GM19438 (cell line): ENCODE results near the gene RAB11B.
A peak's percentile ranks its signal among the peaks of the same experiment; 100 is the strongest.
"Not testable (repeated sequence)": the region's sequence is repeated elsewhere in the genome, so short reads cannot be mapped to it uniquely, and the experiment has no call there.

Experiments used
- ATAC-seq: cut with Tn5 transposase; IDR thresholded peaks from one replicate; pipeline ENCODE4 v1.9.1; 2021; ENCODE audit warnings: low read depth; ENCODE audit not compliant: unreplicated experiment

Gene RAB11B

DNA sequence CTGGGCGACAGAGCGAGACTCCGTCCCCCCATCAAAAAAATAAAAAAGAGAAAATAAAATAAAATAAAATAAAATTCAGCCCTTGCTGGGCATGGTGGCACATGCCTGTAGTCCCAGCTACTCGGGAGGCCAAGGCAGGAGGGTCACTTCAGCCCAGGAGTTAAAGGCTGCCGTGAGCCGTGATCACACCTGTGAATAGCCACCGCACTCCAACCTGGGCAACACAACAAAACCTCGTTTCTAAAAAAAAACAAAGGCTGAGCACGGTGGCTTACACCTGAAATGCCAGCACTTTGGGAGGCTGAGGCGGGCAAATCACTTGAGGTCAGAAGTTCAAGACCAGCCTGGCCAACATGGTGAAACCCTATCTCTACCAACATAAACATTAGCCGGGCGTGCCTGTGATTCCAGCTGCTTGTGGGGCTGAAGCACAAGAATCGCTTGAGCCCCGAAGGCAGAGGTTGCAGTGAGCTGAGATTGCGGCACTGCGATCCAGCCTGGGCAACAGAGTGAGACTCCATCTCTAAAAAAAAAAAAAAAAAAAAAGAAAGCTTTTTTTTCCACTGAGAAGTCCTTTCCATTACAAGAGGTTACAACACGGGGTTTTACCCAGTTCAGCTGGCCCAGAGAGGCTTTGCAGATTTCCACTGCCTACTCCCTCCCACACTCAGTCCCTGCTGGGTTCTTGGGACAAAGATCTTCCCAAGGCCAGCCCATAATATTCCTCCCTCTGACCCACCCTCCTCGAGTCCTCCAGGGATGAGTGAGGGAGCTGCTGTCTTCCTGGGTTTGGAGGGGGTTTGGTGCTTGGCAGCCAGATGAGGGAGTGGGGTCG, 19.8 kb upstream of the RAB11B start:
- no peak for ATAC-seq

DNA sequence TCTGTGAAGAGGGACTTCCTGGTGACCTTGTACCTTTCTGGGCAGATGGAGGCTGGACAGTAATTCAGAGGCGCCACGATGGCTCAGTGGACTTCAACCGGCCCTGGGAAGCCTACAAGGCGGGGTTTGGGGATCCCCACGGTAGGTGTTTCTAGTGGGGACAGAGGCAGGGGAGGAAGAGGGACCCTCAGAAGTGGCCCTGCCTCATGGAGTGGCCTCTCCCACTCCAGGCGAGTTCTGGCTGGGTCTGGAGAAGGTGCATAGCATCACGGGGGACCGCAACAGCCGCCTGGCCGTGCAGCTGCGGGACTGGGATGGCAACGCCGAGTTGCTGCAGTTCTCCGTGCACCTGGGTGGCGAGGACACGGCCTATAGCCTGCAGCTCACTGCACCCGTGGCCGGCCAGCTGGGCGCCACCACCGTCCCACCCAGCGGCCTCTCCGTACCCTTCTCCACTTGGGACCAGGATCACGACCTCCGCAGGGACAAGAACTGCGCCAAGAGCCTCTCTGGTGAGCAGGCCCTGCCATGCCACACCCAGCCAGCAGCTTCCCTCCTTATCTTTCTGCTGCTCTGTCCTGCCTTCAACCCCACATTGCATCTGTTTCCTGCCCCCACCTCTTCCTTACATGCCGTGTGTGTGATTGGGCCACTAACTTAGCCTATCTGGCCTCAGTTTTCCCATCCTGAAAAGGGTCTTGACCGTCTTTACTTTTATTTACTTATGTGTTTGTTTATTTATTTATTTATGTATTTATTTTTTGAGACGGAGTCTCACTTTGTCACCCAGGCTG, 19.0 kb upstream of the RAB11B start:
- no peak for ATAC-seq

- ATAC-seq: no peak
These were observed 16.0 kb upstream of the RAB11B start for GRCh38 chr19:8373867-8374813.

- not testable (repeated sequence) for ATAC-seq
These were observed 14.4 kb upstream of the RAB11B start for GRCh38 chr19:8375766-8376165.

DNA sequence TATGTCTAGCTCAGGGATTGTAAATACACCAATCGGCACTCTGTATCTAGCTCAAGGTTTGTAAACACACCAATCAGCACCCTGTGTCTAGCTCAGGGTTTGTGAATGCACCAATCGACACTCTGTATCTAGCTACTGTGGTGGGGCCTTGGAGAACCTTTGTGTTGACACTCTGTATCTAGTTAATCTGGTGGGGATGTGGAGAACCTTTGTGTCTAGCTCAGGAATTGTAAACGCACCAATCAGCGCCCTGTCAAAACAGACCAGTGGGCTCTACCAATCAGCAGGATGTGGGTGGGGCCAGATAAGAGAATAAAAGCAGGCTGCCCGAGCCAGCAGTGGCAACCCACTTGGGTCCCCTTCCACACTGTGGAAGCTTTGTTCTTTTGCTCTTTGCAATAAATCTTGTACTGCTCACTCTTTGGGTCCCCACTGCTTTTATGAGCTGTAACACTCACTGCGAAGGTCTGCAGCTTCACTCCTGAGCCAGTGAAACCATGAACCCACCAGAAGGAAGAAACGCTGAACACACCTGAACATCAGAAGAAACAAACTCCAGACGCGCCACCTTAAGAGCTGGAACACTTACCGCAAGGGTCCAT, 13.7 kb upstream of the RAB11B start:
- ATAC-seq: not testable (repeated sequence)

- ATAC-seq: no peak
These were observed 12.6 kb upstream of the RAB11B start for GRCh38 chr19:8377598-8377997.

- ATAC-seq: not testable (repeated sequence)
These were observed 10.8 kb upstream of the RAB11B start for GRCh38 chr19:8379156-8379891.

GRCh38 chr19:8384569-8384968, 5.6 kb upstream of the RAB11B start:
- ATAC-seq: not testable (repeated sequence)

GRCh38 chr19:8385103-8385502, 5.1 kb upstream of the RAB11B start:
- not testable (repeated sequence) for ATAC-seq

DNA sequence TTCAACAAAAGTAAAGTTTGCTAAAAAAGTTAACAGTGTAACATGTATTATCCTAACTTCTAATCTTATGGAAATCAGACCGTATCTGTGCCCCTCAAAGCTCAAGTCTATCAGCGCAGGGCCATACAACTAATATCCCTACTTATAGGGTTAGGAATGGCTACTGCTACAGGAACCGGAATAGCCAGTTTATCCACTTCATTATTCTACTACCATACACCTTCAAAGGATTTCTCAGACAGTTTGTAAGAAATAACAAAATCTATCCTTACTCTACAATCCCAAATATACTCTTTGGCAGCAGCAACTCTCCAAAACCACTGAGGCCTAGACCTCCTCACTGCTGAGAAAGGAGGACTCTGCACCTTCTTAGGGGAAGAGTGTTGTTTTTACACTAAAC, 4.6 kb upstream of the RAB11B start:
- ATAC-seq: not testable (repeated sequence)

DNA sequence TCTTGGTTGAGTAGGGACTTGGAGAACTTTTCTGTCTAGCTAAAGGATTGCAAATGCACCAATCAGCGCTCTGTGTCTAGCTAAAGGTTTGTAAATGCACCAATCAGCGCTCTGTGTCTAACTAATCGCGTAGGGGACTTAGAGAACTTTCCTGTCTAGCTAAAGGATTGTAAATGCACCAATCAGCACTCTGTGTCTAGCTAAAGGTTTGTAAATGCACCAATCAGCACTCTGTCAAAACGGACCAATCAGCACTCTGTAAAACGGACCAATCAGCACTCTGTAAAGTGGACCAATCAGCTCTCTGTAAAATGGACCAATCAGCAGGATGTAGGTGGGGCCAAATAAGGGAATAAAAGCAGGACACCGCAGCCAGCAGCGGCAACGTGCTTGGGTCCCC, 3.7 kb upstream of the RAB11B start:
- ATAC-seq: not testable (repeated sequence)

- no peak for ATAC-seq
These were observed 3.2 kb upstream of the RAB11B start for GRCh38 chr19:8386990-8387389.

DNA sequence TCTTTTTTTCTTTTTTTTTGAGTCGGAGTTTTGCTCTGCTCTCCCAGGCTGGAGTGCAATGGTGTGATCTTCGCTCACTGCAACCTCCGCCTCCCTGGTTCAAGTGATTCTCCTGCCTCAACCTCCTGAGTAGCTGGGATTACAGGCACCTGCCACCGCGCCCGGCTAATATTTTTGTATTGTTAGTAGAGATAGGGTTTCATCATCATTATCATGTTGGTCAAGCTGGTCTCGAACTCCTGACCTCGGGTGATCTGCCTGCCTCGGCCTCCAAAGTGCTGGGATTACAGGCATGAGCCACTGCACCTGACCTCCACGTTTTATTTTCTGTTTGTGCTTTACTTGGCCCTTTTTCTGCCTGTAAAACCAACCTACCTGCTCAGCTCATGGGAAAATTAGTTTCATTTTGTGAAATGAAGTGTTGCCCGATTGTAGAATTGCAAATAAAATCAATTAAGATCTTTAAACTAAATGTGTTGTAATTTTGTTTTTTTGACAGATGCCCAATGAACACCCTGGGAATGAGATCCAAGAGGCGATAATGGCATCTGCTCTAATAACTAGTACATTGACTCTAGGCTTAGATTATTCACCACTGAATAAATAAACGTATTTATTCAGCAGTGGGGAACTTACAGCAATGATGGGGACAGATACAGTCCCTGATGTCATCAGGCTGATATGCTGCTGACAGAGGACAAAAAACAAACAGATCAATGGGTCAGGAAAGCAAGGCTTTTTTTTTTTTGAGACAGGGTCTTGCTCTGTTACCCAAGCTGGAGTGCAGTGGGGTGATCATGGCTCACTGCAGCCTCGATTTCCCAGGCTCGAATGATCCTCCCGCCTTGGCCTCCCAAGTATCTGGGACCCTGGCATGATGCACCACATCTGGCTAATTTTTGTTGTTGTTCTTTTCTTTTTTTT, 2.2 kb upstream of the RAB11B start:
- no peak for ATAC-seq

DNA sequence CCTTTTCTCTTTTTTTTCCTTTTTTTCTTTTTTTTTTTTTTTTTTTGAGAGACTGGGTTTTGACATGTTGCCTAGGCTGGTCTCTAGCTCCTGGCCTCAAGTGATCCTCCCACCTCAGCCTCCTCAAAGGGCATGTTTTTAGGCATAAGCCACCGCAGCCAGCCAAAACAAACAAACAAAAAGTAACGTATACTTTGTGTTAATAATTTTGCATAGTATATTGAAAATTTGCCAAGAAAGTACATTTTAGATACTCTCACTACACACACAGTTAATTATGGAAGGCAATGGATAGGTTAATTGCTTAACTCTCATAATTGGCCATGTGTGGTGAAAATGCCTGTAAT, 1.6 kb upstream of the RAB11B start:
- no peak for ATAC-seq

GRCh38 chr19:8390617-8390981, 439 bp downstream of the RAB11B start:
- peak; percentile 45 for ATAC-seq

DNA sequence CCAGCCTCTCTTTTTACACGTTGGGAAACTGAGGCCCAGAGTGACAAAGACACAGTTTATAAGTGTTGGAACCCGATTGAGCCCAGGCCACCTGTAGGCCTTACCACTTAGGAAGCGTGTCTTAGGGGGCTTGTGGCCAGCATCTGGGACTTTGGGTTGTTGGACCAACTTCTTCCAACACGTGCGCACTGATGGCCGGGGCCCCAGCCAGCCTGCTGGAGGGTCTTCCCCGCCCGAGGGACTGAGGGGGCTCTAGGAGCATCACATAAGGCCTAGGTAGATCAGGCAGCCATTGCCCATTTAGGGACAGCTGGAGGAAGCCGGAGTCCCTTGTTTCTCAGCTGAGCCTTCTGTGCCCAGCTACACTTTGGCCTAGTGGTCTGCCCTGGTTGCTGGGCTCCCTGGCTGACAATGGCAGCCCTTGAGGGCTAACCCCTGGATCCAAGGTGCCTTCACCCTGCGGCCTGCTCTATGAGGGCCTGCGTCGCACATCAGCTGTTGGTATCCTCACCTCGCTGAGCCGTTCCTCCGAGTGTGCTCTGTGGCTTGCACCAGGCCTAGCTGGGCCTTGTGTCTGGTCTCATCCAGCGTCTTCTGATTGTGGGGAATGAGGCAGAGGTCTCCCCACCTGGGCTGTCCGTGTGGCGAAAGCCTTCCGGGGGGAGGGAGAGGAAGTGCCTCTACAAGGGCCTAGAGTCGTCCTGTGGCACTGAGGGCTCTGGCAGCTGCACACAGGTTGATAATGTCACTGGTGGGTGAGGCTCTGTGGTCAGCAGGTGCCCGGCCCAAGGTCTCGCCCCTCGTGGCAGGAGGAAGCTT, 1.2 kb downstream of the RAB11B start:
- ATAC-seq: no peak

- no peak for ATAC-seq
These were observed 1.9 kb downstream of the RAB11B start for GRCh38 chr19:8392017-8392591.
